Small intestine (tissue), 7 donors: Measurements from ENCODE around the gene DUS3L. TPM values are rescaled to one million over a fixed set of nuclear protein-coding genes. Genes with fewer than 3 reads are reported as not detected.
A peak's percentile ranks its signal among the peaks of the same experiment; 100 is the strongest.

ENCODE experiments used
- DNase-seq, 2 donors: peaks; one replicate each; pipeline versions ENCODE4 v3.0.0 to v3.0.0-alpha.2; 2013
- FAIRE-seq: peaks from 2 replicates; lab custom pipeline; 2012; peaks lifted over from hg19 to GRCh38; lab: Jason Lieb, UNC
- H3K27ac ChIP-seq, 3 donors: one replicate each; pipeline ENCODE4 v1.5.1; 2013; ENCODE audit warnings: low read length in 2 of 3, mild to moderate bottlenecking in 2 of 3, control low read depth in 1 of 3, inconsistent platforms in 1 of 3, low read depth in 1 of 3, moderate library complexity in 1 of 3
- H3K27me3 ChIP-seq, 3 donors: one replicate each; pipeline ENCODE4 v1.6.1; 2013; ENCODE audit warnings: low read length in 3 of 3, inconsistent platforms in 1 of 3; ENCODE audit not compliant: control insufficient read depth in 3 of 3, insufficient read depth in 3 of 3
- H3K36me3 ChIP-seq, 3 donors: one replicate each; pipeline ENCODE4 v1.6.1; 2013; ENCODE audit warnings: low read length in 3 of 3, inconsistent platforms in 1 of 3, low read depth in 1 of 3, mild to moderate bottlenecking in 1 of 3, moderate library complexity in 1 of 3; ENCODE audit not compliant: control insufficient read depth in 3 of 3, insufficient read depth in 2 of 3
- H3K4me1 ChIP-seq, 3 donors: one replicate each; pipeline ENCODE4 v1.6.1; 2013; ENCODE audit warnings: low read length in 2 of 3, inconsistent platforms in 1 of 3, low read depth in 1 of 3, mild to moderate bottlenecking in 1 of 3, moderate library complexity in 1 of 3; ENCODE audit not compliant: control insufficient read depth in 3 of 3, insufficient read depth in 2 of 3
- H3K4me3 ChIP-seq, 3 donors: one replicate each; pipeline ENCODE4 v1.5.1; 2013; ENCODE audit warnings: low read length in 3 of 3, control low read depth in 1 of 3, inconsistent platforms in 1 of 3, low read depth in 1 of 3, mild to moderate bottlenecking in 1 of 3, moderate library complexity in 1 of 3
- H3K9me3 ChIP-seq, 2 donors: one replicate each; pipeline ENCODE4 v1.6.1; 2013; ENCODE audit warnings: low read depth in 1 of 2, low read length in 1 of 2; ENCODE audit not compliant: control insufficient read depth in 2 of 2, insufficient read depth in 1 of 2
- WGBS, 3 donors: extraction: QIAGEN DNeasy Blood & Tissue Kit; methylation state at CpG; one replicate each; pipeline ENCODE4 v1.1.7; 2013; 5-methylcytosine and 5-hydroxymethylcytosine counted together
- polyA plus RNA-seq, 4 donors: library from polyadenylated mRNA; stranded (reverse) in 3 of 4; unstranded in 1 of 4; fragments of 200-250 nt in 3 of 4; fragments of 120-200 nt in 1 of 4; gene quantifications; one replicate each; pipeline versions ENCODE4 v1.2.1 to v1.2.3, GENCODE V29; 2013
- donor health status: healthy with polysubstance abuse.
- donor health status: control.
- donor health status: control.
- donor health status: Bipolar disorder and iron deficiency.
- donor health status: healthy.

The DUS3L gene
- polyA plus RNA-seq, 4 donors, result 31.8 to 43.8 (median 41.9) TPM

DNA sequence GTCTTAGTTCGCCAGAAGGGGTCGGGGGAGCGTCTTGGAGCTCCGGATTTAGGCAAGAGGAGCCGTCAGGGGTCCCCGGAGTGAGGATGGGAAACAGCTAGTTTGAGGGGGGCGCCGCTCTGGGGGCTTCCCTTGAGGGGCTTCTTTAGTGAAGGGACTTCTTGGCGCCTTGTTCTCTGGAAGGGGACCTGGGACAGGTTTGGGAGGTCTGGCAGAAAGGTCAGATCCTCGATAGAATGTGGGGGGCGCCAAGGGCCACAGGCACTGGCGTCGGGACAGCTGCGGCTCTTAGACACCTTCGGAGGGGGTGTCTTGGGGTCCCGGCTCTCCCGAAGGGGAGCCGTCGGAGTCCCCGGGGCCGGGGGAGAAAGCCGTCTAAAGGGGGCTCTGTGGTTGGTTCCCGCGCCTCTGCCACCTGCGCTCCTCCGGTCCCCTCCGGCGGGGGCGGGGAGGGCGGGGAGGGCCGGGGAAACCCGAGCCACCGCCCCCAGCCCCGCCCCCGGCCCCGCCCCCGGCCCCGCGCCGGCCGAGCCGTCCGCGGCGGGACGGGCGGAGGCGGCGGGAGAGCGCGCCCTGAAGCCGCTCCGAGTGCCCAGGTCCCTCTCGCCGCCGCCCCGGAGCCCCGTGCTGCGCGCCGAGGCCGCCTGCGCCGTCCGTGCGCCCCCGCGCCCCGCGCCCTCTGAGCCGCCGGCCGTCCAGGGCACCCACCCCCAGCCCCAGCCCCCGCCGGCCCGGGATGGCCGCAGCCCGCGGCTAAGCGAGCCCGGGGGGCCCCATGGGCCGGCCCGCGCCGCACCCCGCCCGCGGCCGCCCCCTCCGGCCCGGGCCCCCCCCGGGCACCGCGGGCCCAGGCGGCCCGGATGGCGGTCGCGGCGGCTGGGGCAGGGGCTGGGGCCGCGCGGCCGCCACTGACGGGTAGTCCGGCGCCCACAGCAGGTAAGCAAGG lies 13.8 kb upstream of the DUS3L start, which contains the start of gene NRTN:
TSS of gene NRTN (plus strand) at position 552 of the 946 bp plus-strand sequence. CDS start 19,099 bp downstream, outside the sequence.
- 1 to 3% (median 2%) methylated on average over 33 to 106 of the region's 107 CpGs for WGBS, 3 donors
- peaks cover 0 to 27% (median 4%) of the 10 kb centered on the region in 3 donors for H3K4me1 ChIP-seq
- FAIRE-seq, result no peak

DNA sequence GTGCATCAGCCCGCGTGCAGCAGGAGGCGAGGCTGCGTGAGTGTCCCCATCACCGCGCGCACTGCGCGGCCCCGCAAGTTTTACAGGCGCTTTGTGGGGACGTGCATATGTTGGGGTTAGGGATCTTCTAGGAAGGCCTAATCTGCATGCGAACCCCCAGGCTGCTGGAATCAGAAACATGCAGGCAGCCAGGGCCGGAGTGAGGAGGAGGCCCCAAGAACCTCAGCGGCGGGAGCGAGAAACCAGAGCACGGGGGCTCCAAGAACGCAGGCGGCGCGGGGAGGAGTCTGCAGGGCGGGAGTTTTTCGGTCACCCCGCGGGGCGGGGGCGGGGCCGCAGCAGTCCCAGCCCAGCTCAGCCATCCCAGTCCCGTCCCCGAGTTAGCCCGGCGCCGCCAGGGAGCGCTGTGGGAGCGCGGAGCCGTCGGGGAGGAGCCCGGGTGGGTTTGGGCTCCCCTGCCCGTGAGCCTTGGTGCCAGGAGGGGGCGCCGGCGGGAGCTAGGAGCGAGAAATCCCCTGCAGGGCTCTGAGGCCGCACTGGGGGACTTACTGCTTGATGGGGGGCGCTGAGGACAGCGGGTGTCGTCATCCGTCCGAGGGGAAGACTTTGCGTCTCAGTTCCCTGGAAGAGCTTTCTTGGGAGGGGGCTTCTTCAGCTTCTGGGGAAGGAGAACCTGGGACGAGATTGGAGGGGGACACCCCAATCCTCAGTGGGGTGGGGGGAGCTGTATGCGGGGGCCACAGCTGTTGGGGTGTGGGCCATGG lies 13.0 kb upstream of the DUS3L start:
- peaks cover 0 to 21% (median 3%) of the 10 kb centered on the region in 3 donors for H3K27me3 ChIP-seq
- WGBS, 3 donors, result 1 to 3% (median 1%) methylated on average over 43 to 54 of the region's 54 CpGs
- no peak for FAIRE-seq
- peak overlapping the region; percentile 9 to 57 (median 39) for H3K4me3 ChIP-seq
- no peak overlapping the region for H3K27ac ChIP-seq
- no peaks in the 10 kb centered on the region for H3K9me3 ChIP-seq
- H3K4me1 ChIP-seq, result peaks cover 0 to 27% (median 7%) of the 10 kb centered on the region in 3 donors
- H3K36me3 ChIP-seq, result no peaks in the 10 kb centered on the region
- peak; percentile 85 to 95 for DNase-seq

More for the DNA sequence above, 13.8 kb upstream of the DUS3L start, which contains the start of gene NRTN:
- Histone ChIP-seq H3K27ac (peak within 1 kb of the TSS in 1 of 3 donors; percentile 72), H3K36me3 (peaks cover 0 to 2% (median 0%) of the 10 kb centered on the region in 3 donors), H3K4me3 (peak within 1 kb of the TSS; percentile 38 to 57 (median 39)), H3K27me3 (peaks cover 0 to 21% (median 3%) of the 10 kb centered on the region in 3 donors), H3K9me3 (no peaks in the 10 kb centered on the region)
- DNase-seq, result peak; percentile 40 to 45

DNA sequence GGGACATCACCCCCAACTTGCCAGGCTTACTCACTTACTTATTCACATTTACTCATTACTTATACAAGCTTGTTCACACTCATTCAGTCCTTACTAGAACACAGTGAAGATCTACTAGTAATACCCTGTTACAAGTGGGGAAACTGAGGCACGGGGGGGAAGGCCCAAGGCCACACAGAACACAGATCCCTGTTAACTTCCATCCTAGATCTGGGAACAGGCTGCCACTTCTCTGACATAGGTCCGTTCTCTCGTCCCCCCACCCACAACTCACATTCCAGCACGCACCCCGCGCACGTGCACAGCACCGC lies 12.4 kb upstream of the DUS3L start:
- no peaks in the 10 kb centered on the region for H3K9me3 ChIP-seq
- DNase-seq (no peak), FAIRE-seq (no peak)
- H3K4me3 ChIP-seq, result peak overlapping the region; percentile 9 to 39 (median 27)
- peaks cover 0 to 27% (median 7%) of the 10 kb centered on the region in 3 donors for H3K4me1 ChIP-seq
- 4 to 7% (median 4%) methylated on average over 8 of the region's 8 CpGs for WGBS, 3 donors
- no peak overlapping the region for H3K27ac ChIP-seq
- peaks cover 0 to 21% (median 3%) of the 10 kb centered on the region in 3 donors for H3K27me3 ChIP-seq
- no peaks in the 10 kb centered on the region for H3K36me3 ChIP-seq

DNA sequence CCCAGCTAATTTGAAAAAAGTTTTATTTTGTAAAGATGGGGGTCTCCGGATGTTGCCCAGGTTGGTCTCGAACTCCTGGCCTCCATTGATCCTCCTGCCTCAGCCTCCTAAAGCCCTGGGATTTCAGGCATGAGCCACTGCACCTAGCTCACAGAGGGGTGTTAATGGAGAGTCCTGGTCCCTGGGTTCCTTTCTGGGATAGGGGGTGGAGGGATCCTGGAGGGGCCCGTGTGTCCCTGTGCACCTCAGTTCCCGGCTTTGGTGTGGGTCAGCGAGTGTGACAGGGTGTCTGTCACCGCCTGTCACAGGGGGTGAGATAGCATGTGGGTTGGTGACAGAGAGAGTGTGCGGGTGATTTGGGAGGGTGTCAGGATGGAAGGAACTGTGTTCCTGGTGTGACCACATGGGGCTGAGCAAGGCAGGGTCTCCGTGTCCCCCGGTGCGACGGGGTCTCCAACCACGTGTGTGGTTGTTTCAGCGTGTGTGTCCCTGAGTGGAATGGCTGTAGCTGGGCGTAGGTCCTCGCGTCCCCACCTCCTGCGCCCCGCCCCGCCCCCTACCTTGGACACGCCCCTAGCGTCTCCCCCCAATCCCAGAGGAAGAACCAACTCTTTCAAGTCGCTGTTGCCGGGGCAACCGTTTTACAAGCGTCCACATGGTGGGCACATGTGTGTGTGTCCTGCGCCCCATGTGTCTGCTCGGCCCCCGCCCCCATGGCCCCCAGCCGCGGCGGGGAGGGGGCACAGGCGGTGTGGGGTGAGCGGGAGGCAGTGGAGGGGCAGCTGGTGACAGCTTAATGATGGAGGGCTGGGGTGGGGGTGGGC lies 11.0 kb upstream of the DUS3L start:
- WGBS, 3 donors, result 17 to 32% (median 31%) methylated on average over 25 to 33 of the region's 33 CpGs
- Histone ChIP-seq H3K36me3 (no peaks in the 10 kb centered on the region), H3K4me3 (no peak overlapping the region), H3K4me1 (peaks cover 0 to 27% (median 7%) of the 10 kb centered on the region in 3 donors), H3K27ac (no peak overlapping the region), H3K27me3 (peaks cover 0 to 21% (median 3%) of the 10 kb centered on the region in 3 donors), H3K9me3 (no peaks in the 10 kb centered on the region)
- FAIRE-seq (no peak), DNase-seq (peak in 1 of 2 donors; percentile 53)

DNA sequence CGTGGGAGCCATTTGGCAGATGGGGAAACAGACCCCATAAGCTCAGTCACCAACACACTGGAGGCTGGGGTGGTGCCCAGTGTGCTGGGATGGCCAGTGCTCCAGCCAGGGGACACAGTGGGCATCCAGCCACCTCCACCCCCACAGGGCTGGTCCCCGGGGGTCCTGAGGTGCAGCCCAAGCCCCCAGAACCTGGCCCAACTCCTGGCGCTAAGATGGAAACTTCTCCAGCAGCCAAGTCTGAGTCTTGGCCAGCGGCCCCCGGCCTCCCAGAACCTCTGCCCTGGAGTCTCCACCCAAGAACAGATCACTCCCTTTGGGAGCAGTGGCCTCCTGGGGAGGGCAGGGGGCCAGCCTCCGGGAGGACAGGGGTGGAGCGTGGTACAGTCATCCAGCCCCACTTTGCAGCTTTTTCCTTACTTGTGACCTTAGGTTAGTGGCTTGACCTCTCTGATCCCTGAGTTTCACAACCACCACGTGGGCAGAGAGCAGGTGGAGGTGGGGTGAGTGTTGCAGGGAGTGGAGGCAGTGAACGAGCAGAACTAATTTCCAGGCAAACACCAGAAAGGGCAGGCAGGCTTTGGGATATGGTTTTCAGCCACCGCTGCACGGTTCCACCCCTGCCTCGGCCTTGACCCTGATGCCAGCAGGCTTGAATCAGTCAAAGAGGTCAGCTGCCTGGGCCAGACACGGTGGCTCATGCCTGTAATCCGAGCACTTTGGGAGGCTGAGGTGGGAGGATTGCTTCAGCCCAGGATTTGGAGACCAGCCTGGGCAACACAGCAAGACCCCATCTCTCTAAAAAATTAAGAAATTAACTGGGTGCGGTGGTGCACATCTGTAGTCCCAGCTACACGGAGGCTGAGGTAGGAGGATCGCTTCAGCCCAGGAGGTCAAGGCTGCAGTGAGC lies 9.7 kb upstream of the DUS3L start:
- Histone ChIP-seq H3K27me3 (peaks cover 0 to 15% (median 3%) of the 10 kb centered on the region in 3 donors), H3K4me3 (no peak overlapping the region), H3K9me3 (no peaks in the 10 kb centered on the region), H3K27ac (no peak overlapping the region), H3K36me3 (no peaks in the 10 kb centered on the region), H3K4me1 (peaks cover 0 to 22% (median 7%) of the 10 kb centered on the region in 3 donors)
- no peak for FAIRE-seq
- WGBS, 3 donors, result 38 to 64% (median 49%) methylated on average over 17 of the region's 17 CpGs
- DNase-seq, result peak in 1 of 2 donors; percentile 1

DNA sequence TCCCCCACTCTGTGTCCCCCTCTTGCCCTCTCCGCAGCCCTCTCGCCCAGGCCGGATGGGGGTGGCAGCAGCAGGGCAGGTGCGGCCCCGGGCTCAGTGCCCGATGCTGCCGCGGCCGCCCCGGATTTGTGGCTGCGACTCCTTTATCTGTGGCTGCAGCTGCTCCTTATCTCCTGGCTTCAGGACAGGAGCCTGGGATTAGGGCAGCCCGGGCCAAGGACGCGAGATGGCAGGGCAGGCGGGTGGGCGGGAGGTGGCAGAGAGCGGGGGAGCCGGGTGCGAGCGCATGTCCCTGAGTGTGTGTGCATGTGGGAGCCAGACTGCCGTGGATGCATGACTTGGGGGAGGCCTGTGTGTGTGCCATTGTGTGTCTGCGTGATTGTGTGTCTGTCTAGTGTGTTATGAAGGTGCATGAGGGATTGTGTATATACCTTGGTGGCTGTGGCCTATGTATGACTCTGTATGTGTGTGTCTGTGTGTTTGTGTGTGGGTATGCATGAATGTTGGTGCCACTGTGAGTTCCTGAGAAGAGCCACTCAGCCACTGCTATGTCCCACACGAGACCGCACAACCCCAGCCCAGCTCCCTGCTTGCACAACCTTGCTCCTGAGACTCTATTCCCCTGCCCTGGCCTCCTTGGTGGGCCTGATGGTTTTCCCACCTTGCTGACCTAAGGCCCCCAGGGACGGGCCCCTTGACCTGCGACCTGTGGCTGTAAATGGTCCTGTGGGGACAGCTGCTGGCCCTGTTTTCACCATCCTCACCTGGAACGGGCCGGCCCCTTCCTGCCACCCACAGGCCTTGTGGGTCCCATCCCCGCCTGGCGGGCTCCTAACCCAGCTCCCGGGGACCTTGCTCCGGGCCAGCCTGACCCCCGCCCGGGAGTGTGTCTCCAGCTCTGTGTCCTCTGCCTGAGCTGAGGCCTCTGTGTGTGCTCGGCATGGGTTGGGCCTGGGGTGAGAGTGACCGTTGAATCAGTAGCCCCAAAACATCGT lies 8.6 kb upstream of the DUS3L start:
- peak; percentile 16 to 45 for DNase-seq
- 23 to 56% (median 38%) methylated on average over 37 of the region's 37 CpGs for WGBS, 3 donors

More for the DNA sequence above, 8.6 kb upstream of the DUS3L start:
- peaks cover 0 to 10% (median 3%) of the 10 kb centered on the region in 3 donors for H3K27me3 ChIP-seq
- no peaks in the 10 kb centered on the region for H3K9me3 ChIP-seq
- no peak overlapping the region for H3K4me3 ChIP-seq
- peak overlapping the region in 1 of 3 donors; percentile 3 for H3K27ac ChIP-seq
- no peak for FAIRE-seq
- H3K36me3 ChIP-seq, result no peaks in the 10 kb centered on the region
- peaks cover 0 to 17% (median 7%) of the 10 kb centered on the region in 3 donors for H3K4me1 ChIP-seq
